ENCODE data around the gene MRPS31. TPM values are rescaled to one million over a fixed set of nuclear protein-coding genes. Genes with fewer than 3 reads are reported as not detected.

The MRPS31 gene
- 10 to 100 TPM; 32.7 to 54.3 (median 48.6) TPM for polyA plus RNA-seq (ENCODE audit: insufficient read length in 4 of 4)

GRCh38 chr13:40770934-40771618, at the start of gene MRPS31:
Gene MRPS31 (minus strand): TSS chr13:40771190. CDS start chr13:40771136, 54 bp downstream.
- DNase-seq (ENCODE audit: low read depth in 4 of 4, low spot score in 3 of 4), result peak; percentile 82 to 87 (median 86)

- DNase-seq (ENCODE audit: low read depth in 4 of 4, low spot score in 3 of 4), result no peak
Measured at GRCh38 chr13:40819797-40820315, 48.9 kb upstream of the MRPS31 start.

DNA sequence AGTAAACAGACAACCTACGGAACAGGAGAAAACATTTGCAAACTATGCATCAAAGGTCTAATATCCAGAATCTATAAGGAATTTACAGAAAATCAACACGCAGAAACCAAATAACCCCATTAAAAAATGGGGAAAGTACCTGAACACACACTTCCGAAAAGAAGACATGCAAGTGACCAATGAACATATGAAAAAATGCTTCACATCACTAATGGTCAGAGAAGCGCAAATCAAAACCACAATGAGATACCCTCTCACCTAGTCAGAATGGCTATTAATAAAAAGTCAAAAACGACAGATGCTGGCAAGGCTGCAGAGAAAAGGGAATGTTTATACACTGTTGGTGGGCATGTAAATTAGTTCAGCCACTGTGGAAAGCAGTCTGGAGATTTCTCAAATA, 47.9 kb upstream of the MRPS31 start:
- no peak for DNase-seq (ENCODE audit: low read depth in 4 of 4, low spot score in 3 of 4)

GRCh38 chr13:40814803-40815202, 43.8 kb upstream of the MRPS31 start:
- DNase-seq (ENCODE audit: low read depth in 4 of 4, low spot score in 3 of 4), result no peak

GRCh38 chr13:40813667-40814454, 42.9 kb upstream of the MRPS31 start:
- no peak for DNase-seq (ENCODE audit: low read depth in 4 of 4, low spot score in 3 of 4)

DNA sequence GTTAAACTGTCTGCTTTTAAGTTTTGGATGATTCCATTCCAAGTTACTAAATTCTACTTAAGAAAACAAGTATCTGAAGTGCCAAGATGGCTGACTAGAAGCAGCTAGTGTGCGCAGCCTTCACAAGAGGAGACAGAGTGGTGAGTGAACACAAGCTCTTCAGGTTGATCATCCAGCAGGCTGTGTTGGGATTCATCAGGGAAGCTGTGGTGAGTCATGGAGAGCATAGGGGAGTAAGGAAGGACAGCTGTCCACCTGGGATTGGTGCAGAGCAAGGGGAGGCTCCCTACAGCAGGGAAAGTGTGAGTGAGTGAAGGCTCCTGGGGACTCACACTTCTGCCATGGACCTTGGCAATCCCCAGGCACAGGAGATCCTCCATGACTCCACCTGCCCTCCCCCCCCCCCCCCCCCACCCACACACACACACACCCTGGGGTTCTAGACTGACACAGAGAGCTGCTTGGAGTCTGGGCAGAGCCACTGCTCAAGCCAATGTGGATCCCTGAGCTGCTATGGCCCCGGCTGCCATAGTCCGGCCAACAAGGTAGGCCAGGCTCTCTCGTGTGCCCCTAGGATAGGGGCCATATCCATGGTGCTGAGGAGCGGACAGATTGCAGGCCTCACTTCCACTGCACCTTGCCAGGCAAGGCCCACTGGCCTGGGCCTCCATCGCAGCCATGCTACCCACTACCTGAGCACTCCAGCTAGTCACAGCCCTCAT, 41.9 kb upstream of the MRPS31 start:
- no peak for DNase-seq (ENCODE audit: low read depth in 4 of 4, low spot score in 3 of 4)

DNA sequence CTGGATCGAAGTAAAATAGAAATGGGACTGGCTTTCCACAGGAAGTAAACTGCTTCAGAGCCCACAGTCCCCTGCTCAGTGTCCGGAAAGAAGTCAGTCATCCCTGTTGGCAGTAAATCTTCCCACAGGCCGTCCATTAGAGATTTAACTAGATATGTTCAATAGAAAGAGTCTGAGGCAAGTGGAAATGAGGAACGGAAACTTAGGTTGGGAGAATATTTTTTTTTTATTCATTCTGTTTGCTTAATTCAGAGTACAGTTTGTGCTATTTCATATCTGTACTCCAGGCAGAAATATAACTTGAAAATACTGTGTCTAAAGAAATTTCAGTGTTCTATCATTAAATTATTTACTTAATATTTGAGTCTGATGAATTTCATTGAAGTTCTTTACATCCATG, 41.1 kb upstream of the MRPS31 start:
- no peak for DNase-seq (ENCODE audit: low read depth in 4 of 4, low spot score in 3 of 4)

DNA sequence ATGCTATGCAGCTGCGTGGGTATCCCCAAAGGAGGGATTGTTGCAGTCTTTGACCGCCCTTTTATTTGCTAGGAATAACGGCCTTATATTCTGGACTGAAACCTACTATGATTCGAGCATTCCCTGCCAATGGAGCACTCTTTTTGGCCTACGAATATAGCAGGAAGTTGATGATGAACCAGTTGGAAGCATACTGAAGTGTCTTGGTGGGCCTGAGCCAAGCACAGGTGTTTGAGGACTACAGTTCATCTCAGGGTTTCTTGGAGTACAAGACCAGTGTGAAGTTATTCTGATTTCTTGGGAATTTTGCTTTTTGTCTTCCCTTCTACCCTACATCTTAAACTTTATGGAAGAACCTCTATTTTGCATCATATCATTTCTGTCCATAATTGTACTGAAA, 38.5 kb upstream of the MRPS31 start:
- DNase-seq (ENCODE audit: low read depth in 4 of 4, low spot score in 3 of 4), result no peak

- no peak for DNase-seq (ENCODE audit: low read depth in 4 of 4, low spot score in 3 of 4)
Measured at GRCh38 chr13:40806241-40806640, 35.3 kb upstream of the MRPS31 start.

- no peak for DNase-seq (ENCODE audit: low read depth in 4 of 4, low spot score in 3 of 4)
Measured at GRCh38 chr13:40803316-40803715, 32.3 kb upstream of the MRPS31 start.

GRCh38 chr13:40801255-40802217, 30.5 kb upstream of the MRPS31 start:
- no peak for DNase-seq (ENCODE audit: low read depth in 4 of 4, low spot score in 3 of 4)

DNA sequence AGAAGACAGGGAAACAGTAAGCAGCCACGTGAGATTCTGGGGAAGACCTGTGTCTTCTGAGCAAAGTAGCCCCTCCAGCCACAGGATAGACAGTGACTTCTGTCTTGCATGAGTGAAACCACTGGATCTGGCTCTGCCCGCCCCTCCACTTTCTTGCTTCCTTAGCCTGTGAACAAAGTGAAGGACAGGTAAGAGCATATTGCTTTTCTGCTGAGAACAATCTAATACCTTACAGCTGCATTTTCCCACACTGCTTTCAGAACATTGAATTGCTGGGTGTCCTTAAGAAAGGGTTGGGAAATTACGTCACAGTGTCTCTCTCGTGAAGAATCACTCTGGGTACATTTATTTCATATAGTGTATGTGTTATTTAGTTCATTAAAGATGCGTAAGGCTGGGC, 29.6 kb upstream of the MRPS31 start:
- no peak for DNase-seq (ENCODE audit: low read depth in 4 of 4, low spot score in 3 of 4)

DNA sequence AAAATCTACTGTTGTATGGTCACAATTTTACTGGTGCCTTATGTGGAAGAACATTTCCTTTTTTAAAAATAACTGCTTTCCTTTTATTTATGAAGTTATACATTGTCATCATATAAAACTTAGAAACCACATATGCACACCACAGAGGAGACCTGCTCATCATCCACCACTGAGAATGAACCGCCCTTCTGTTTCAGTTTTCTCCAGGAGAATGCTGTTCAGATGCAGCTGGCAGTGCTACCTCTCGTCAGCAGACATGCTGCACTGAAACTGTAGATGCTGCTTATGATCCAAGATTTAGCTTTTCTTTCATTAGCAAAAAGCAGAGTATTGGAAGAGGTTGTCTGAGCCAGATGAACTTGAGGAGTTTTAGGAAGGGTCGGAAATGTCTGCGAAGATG, 28.5 kb upstream of the MRPS31 start:
- no peak for DNase-seq (ENCODE audit: low read depth in 4 of 4, low spot score in 3 of 4)

GRCh38 chr13:40798380-40798779, 27.4 kb upstream of the MRPS31 start:
- no peak for DNase-seq (ENCODE audit: low read depth in 4 of 4, low spot score in 3 of 4)

DNA sequence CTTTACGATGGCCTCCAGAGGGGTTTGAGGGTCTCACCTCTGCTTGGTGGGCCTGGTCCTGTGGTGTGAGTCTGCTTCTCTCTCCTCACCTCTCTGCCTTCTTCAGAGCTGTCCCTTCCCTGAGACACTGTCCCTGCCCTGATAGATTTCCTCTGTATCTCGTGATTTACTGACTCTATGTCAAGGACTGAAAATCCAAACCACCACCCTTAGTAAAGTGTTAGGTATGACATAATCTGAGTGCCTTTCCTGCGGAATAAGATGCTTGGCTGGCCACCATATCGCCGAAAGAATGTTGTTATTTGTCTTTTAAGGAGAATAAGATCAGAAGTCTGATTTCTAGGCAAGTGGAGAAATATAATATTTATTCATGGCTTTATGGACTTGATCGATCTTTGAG, 25.7 kb upstream of the MRPS31 start:
- no peak for DNase-seq (ENCODE audit: low read depth in 4 of 4, low spot score in 3 of 4)

GRCh38 chr13:40794414-40795368, 23.7 kb upstream of the MRPS31 start:
- DNase-seq (ENCODE audit: low read depth in 4 of 4, low spot score in 3 of 4), result no peak

DNA sequence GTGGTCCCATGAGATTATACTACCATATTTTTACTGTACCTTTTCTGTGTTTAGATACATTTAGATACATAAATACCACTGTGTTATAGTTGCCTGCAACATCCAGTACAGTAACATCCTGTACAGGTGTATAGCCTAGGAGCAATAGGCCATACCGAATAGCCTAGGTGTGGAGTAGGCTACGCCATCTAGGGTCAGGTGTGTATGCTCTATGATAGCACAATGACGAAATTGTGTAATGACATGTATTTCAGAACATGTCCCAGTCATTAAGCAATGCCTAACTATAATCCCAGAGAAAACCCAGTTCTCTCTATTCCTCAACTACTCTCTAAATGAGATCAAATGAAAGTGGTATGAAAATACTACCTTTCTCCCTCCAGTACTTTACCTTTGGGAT, 22.3 kb upstream of the MRPS31 start:
- no peak for DNase-seq (ENCODE audit: low read depth in 4 of 4, low spot score in 3 of 4)

DNA sequence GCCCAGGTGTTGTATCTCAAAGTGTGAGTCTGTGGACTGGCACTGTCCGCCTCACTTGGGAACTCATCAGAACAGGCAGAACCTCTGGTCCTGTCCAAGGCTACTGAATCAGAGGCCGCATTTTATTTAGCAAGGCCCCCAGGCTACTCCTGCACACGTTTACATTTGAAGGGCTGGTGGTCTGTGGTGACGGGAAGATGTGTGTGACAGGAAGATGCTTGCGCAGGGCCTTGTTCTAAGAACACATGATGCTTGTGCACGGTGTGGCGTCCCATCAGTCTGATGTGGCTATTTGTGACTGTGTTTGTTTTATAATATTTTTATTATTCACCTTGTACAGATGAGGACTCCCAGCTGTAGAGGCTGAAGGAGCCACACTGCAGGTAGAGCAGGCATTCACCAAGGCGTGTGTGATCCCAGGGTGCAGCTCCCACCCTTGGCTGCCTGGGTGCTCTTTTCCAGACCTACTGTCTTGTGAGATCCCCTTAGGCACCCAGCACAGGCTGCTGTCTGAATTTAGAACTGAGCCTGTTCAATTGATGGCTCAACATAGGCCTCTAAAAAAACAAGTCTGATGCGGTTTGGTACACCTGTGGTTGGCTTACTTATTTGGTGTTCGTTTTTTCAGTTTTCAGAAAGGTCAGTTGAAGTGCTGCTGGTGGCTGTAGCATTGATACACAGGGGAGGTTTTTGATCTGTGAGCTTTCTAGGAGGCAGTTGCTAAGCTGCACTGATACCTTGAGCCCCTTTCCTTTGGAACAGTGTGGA, 21.5 kb upstream of the MRPS31 start:
- no peak for DNase-seq (ENCODE audit: low read depth in 4 of 4, low spot score in 3 of 4)

All from left renal pelvis (tissue), 4 donors.